ENCODE results near the gene RTBDN.
"Not testable (repeated sequence)": the region's sequence is repeated elsewhere in the genome, so short reads cannot be mapped to it uniquely, and the experiment has no call there.

Gene RTBDN

DNA sequence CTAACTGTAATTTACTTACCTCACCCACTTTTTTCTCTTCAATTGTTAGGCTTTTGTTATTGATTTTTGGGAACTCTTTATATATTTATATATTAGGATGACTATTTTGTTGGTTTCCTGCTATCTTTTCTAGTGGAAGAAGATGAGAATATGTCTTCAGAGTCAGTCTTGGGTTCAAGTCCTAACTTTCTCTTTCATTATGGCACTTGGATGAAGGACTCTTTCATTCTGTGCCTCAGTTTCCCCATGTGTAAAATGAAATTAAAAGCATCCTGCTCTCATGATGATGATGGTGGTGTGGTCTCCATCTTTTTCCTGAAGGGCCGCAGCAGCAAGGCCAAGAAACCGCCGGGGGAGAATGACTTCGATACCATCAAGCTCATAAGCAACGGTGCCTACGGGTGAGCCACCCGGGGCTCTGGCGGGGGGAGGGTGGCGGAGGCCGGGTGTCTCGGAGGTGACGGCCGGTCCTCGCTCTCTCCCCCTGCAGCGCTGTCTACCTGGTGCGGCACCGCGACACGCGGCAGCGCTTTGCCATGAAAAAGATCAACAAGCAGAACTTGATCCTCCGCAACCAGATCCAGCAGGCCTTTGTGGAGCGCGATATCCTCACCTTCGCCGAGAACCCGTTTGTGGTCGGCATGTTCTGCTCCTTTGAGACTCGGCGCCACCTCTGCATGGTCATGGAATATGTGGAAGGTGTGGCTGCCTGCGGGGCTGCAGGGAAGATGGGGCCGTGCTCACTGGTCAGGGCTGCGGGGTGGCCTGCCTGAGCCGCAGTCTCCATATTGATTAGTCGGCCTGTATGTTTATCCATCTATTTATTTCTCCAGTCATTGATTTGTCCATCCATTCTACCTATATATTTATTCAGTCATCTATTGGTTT, 23.9 kb upstream of the RTBDN start:
- no peak for DNase-seq (ENCODE audit: low spot score)

DNA sequence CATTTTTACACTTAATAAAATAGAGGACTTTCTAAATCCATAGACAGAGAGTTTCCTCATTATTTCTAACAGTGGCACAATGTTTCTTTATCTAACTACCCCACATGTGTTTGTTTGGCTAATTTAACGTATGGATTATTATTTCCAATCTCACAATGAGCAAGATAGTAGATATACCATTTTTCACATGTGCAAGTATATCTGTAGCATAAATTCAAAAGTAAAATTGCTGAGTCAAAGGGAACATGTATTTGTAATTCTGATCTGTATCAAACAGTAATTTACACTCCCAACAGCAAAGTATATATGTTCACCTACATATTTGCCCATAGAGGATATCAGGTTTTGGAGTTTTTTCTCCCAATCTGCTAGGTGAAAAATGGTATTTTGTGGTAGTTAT, 22.3 kb upstream of the RTBDN start:
- no peak for DNase-seq (ENCODE audit: low spot score)

DNA sequence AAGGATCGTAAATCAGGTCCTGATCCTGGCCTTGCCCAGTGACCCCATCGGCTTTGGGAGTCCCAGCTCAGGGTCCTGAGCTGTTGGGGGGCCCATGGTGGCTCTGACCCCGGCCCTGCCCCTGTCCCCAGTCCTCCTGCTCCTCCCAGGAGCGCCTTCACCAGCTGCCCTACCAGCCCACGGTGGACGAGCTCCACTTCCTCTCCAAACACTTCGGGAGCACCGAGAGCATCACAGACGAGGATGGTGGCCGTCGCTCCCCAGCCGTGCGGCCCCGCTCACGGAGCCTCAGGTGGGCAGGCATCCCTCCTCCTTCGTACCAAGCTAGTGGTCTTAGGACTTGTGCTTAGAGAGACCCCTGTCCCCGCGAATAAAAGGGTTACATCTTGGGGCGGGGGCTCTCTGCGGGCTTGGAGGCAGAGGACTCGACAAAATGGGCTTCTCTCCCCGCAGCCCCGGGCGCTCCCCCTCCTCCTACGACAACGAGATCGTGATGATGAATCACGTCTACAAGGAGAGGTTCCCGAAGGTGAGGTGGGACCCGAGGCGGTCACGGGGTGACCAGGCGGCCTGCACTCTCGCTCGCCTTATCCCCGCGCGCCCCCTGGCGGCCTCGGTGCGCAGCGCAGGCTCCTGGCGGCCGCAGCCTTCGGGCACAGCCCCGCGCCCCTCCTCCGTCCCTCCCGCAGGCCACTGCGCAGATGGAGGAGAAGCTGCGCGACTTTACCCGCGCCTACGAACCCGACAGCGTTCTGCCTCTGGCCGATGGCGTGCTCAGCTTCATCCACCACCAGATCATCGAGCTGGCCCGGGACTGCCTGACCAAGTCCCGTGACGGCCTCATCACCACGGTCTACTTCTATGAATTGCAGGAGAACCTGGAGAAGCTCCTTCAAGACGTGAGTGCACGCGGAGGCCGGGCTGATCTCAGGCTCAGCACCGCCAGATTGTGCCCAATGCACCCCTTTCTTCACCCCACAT, 13.1 kb upstream of the RTBDN start:
- peak; percentile 75 for DNase-seq (ENCODE audit: low spot score)

- not testable (repeated sequence) for DNase-seq (ENCODE audit: low spot score)
Observed at GRCh38 chr19:12846613-12847012, 12.2 kb upstream of the RTBDN start.

DNA sequence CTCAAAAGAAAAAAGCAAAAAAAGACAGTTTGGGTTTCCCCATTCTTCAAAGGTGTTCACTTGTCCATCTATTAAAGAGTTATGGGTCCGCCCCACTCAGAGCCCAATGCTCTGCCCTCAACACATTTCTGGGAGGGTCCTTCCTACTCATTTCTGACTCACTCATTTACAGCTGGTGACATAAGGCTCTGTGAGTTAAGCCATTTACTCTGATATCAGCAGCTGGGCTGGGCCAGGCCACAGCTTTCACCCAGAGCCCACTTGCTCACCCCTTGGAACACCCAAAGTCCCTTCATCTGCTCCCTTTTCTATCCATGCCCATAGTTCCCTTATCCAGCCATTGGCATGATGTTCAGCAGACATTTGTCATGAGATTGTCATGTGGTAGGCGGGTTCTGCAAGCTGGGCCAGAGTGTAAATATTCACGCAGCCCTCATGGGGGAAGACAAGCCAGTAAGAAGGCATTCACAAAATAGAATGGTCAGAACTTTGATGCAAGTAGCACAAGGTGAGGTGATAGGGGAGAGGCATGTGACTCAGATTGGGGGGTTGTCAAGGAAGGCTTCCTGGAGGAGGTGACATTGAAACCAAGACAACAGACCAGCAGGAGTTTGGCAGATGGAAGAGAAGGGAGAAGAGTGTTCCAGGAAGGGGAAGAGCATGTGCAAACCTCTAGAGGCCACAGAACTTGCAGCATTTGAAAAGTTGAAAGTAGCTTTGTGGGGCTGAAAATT, 9.8 kb upstream of the RTBDN start:
- no peak for DNase-seq (ENCODE audit: low spot score)

DNA sequence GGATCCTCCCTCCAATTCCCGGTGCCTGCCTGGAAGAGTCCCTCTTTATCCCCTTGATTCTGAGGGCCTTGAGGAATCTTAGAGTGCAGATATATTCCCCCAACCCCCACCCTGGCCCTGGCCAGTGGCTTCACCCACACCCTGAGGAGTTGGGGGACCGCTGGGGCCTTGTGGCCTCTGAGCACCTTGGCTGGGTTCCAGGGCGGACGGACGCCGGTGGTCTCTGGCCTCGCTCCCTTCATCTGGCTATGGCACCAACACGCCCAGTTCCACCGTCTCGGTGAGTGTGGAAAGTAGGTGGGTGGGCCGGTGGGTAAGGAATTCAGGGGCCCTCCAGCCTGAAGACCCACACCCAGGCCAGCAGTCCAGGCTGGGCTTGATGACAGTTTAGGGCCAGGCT, 8.9 kb upstream of the RTBDN start:
- no peak for DNase-seq (ENCODE audit: low spot score)

GRCh38 chr19:12842511-12842910, 8.1 kb upstream of the RTBDN start:
- no peak for DNase-seq (ENCODE audit: low spot score)

DNA sequence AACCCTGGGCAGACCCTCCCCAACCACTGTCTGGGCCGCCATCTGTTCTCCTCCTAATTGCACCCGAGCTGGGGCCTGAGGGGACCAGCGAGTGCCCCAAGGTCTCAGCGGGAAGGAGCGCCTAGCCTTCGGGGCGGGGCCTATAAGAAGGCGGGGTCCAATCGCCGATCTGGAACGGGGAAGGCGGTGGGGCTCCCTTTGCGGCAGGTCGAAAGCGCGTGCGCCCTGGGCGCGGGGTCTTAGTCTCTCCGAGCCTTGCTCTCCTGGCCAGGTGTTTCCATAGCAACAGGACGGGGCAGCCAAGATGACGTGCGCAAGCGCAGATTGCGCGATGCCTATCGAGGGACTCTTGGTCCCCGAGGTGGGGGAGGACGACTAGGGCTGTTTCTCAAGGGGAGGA, 6.7 kb upstream of the RTBDN start:
- DNase-seq (ENCODE audit: low spot score) = peak; percentile 93

GRCh38 chr19:12840091-12841079, 6.0 kb upstream of the RTBDN start:
- DNase-seq (ENCODE audit: low spot score) = peak; percentile 71

DNA sequence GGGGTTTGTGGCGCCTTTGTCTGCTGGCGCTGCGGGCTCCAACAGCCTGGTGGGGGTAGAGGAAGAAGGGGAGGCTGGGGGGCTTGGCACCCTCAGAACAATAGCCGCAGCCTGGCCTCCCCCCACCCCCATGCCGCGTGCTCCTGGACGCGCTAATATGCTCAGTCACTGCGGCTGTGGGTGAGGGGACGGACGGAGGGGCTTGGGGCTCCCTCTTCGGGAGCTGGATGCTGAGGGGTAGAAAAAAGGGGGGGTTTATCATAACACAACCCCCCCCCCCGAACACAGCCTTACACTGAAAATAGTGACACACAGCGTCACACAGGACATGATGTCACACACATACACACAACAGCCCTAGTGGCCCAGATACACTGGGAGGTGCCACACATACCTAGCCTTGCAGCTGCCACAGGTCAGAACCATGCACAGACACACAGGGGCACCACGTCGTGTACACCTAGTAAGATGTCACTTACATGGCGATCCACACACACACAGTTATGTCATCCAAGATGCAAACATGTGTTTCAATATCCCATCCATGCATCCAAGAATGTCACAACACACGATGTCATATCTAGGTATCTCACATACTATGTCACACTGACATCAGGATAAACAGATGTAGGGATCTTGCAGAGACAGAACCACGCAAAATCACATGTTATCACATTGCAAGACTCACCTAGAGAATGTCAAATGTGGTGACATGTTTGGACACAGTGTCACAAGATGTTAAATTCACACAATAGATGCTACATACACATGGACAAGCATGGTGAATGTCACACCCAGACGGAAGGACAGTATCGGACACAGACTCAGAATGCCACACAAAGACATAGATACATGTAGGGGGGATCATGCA, 4.7 kb upstream of the RTBDN start:
- DNase-seq (ENCODE audit: low spot score) = no peak

GRCh38 chr19:12838182-12838885, 4.0 kb upstream of the RTBDN start, which contains the start of gene MAST1:
Gene MAST1 (plus strand): TSS chr19:12838515. CDS start chr19:12838573, 58 bp downstream.
- peak; percentile 51 for DNase-seq (ENCODE audit: low spot score)

GRCh38 chr19:12837225-12837624, 2.8 kb upstream of the RTBDN start:
- no peak for DNase-seq (ENCODE audit: low spot score)

DNA sequence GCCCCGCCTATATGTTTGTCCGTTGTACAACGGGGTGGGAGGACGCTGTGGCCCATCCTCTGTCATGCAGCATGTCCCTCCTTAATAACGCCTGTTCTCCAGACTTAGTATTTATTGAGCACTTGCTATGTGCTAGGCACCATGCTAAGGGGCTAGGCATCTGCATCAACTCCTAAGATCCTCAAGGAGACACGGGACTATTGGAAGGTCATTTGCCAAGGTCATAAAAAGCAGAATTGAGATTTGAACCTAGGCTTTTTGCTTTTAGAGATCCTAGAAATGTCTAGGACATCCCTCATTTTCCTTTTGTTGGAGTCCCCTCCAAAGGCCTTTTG, 2.1 kb upstream of the RTBDN start:
- DNase-seq (ENCODE audit: low spot score) = no peak

- DNase-seq (ENCODE audit: low spot score) = peak; percentile 81
Observed at GRCh38 chr19:12834976-12835757, 788 bp upstream of the RTBDN start.

DNA sequence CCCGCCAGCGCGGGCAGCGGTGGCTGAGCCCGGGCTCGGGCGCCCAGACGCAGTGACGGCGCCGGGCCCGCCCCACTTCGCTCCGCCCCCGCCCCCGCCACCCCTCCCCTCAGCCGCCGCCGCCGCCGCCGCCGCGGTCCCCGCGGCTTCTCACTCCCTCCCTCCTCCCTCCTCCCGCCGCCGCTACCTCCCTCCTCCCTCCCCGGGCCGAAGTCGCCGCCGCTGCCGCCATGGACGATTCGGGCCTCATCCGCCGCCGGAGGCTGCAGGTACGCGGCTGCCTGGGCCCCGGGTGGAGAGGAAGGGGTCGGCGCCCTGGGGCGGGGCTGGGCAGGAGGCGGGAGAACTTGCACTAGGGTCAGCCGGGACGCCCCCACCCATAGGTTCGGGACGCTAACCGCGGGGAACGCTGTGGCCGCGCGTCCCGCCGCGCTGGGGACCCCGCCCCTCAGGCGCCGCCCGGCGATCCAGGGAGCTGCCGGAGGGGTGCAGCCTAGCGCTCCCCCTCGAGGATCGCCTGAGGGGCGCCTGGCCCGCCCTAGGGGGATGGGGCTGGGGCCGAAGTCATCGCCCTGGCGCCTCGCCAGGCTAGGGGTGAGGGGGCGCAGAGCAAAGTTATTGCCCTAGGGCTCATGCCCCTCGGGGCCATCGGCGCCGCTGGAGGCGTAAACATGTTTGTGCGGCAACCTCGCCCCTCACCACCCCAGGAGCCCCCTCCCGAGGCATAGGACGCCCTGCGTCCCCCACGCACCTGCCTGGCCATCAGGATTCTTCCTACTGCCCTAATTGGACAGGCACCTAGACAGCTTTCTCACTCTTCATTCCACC, 427 bp downstream of the RTBDN start:
- DNase-seq (ENCODE audit: low spot score) = peak; percentile 65

- DNase-seq (ENCODE audit: low spot score) = no peak
Observed at GRCh38 chr19:12833418-12833737, 1.0 kb downstream of the RTBDN start.

- DNase-seq (ENCODE audit: low spot score) = peak; percentile 76
Observed at GRCh38 chr19:12828494-12828893, 5.9 kb downstream of the RTBDN start.

All from SK-N-DZ (cell line).